K562 (cell line): ENCODE measurements around the gene CAPN10. TPM values are rescaled to one million over a fixed set of nuclear protein-coding genes. Genes with fewer than 3 reads are reported as not detected.

ENCODE experiments used
- CEBPZ ChIP-seq: fragments of 150-350 bp; IDR thresholded peaks from 2 replicates; pipeline ENCODE4 v1.6.1; 2014; ENCODE audit warnings: low read depth, mild to moderate bottlenecking, low read length, borderline replicate concordance
- CHD2 ChIP-seq: IDR thresholded peaks from 2 replicates; pipeline ENCODE4 v1.6.1; 2011; ENCODE audit warnings: low read depth, low read length
- ELF1 ChIP-seq: fragments of 200-800 bp; sonication (Bioruptor generic); IDR thresholded peaks from 2 replicates; pipeline ENCODE4 v1.6.1; 2016; ENCODE audit warnings: missing genetic modification characterization, missing compliant biosample characterization
- HNRNPUL1 ChIP-seq: fragments of 200-400 bp; formaldehyde crosslinking; IDR thresholded peaks from 2 replicates; pipeline ENCODE4 v1.6.1; 2017; ENCODE audit warnings: low read length
- MNT ChIP-seq, 2 experiments: fragments of 450-650 bp; conservative IDR thresholded peaks; 2 replicates each; pipeline ENCODE4 v1.6.1; 2017; ENCODE audit warnings: mild to moderate bottlenecking in 2 of 2, moderate library complexity in 2 of 2
- POLR2AphosphoS5 ChIP-seq: IDR thresholded peaks from 2 replicates; pipeline ENCODE4 v1.6.1; 2011; ENCODE audit warnings: mild to moderate bottlenecking, low read depth, low read length, moderate library complexity; ENCODE audit not compliant: control insufficient read depth, insufficient read depth
- STAT6 ChIP-seq: sonication (generic); formaldehyde crosslinking; IDR thresholded peaks from 2 replicates; pipeline ENCODE4 v1.8.1; 2023; ENCODE audit warnings: mild to moderate bottlenecking, missing genetic modification reagents
- ZNF121 ChIP-seq: sonication (generic); formaldehyde crosslinking; conservative IDR thresholded peaks from 2 replicates; pipeline ENCODE4 v1.8.0; 2022; ENCODE audit warnings: missing genetic modification reagents
- ZNF134 ChIP-seq: fragments of 250-450 bp; sonication (Bioruptor Pico); conservative IDR thresholded peaks from 2 replicates; pipeline ENCODE4 v1.4.0; 2020
- ZNF398 ChIP-seq: fragments of 250-450 bp; sonication (Bioruptor Pico); IDR thresholded peaks from 2 replicates; pipeline ENCODE4 v1.8.0; 2021; ENCODE audit warnings: moderate library complexity, mild to moderate bottlenecking, inconsistent platforms
- ZNF518B ChIP-seq: fragments of 250-450 bp; sonication (Bioruptor Pico); IDR thresholded peaks from 2 replicates; pipeline ENCODE4 v1.5.0; 2021; ENCODE audit warnings: mild to moderate bottlenecking, moderate library complexity
- polyA plus RNA-seq, 8 experiments: library from polyadenylated mRNA; depleted of rRNA in 4 of 8; stranded (reverse) in 5 of 8; unstranded in 3 of 8; fragments of >200 nt; fragmentation: Nextera tagmentation in 2 of 8; fragmentation: Illumina TruSeq in 1 of 8; extraction: Ambion mirVana in 2 of 8; extraction: Trizol in 1 of 8; gene quantifications; 2 replicates each; pipeline versions ENCODE4 v1.2.1 to v1.2.3, GENCODE V29; 2011 to 2014; ENCODE audit warnings: inconsistent platforms in 1 of 8, missing spikeins in 1 of 8
- total RNA-seq, 7 experiments: library from RNA; depleted of rRNA in 6 of 7; stranded (reverse); fragments of >200 nt in 6 of 7; fragmentation: Illumina TruSeq in 2 of 7; extraction: Trizol in 2 of 7; gene quantifications; 2 replicates each; pipeline versions ENCODE4 v1.2.1 to v1.2.3, GENCODE V29; 2011 to 2021; ENCODE audit warnings: low replicate concordance in 1 of 7

The CAPN10 gene
- total and polyA plus RNA-seq, 9 of the 15 experiments (the other 6 are each of a cell fraction or from before 2014, with no cell fraction given): 0.08 to 26.1 (median 8.4) TPM

GRCh38 chr2:240604291-240604938 lies 17.9 kb downstream of the CAPN10 start (continued):
- TF ChIP-seq CEBPZ (no peak), POLR2AphosphoS5 (0 out of 2 replicates have a peak, but pooled peaks have one; percentile 39), ZNF518B (CRISPR knock-in tag) (no peak), MNT (conservative IDR thresholded peaks at IDR 0.05) (peak; percentile 26 to 51; a peak in 1 of 4 replicates), HNRNPUL1 (no peak), ZNF134 (CRISPR knock-in tag) (no peak), STAT6 (CRISPR knock-in tag) (no peak), ZNF121 (CRISPR knock-in tag) (no peak), ELF1 (tag) (peak; percentile 84), CHD2 (no peak), ZNF398 (no peak)
